HG02852 (cell line): ENCODE data around the gene HCN3.

ENCODE experiments used
- ATAC-seq: cut with Tn5 transposase; IDR thresholded peaks from one replicate; pipeline ENCODE4 v1.9.1; 2021; ENCODE audit warnings: mild to moderate bottlenecking, moderate library complexity; ENCODE audit not compliant: unreplicated experiment

HCN3 gene

GRCh38 chr1:155308493-155309422 lies 31.5 kb downstream of the HCN3 start, which contains the start of gene FDPS:
Gene FDPS (plus strand): TSS chr1:155308866. CDS start chr1:155309790, 924 bp downstream.
- peak; percentile 94 for ATAC-seq

DNA sequence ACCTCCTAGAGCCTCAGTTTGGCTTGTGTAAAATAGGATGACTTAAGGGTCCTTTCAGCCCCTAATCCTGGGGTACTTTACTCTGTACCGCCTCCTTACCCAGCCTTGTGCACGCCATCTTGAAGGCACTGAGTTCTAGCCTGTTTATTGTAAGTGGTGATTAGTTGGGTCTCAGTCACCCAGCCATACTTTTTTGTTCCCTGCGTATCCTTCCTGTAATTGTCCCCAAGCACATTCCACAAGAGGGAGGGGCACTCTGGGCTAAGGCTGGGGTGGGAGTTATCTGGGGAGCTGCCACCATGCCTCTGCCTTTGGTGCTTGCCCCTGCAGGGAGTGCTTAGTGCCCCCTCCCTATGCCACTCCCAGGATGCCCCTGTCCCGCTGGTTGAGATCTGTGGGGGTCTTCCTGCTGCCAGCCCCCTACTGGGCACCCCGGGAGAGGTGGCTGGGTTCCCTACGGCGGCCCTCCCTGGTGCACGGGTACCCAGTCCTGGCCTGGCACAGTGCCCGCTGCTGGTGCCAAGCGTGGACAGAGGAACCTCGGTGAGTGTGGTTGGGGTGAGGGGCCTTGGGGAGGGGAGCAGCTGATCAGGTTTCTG lies 32.3 kb downstream of the HCN3 start:
- ATAC-seq: no peak

- ATAC-seq: no peak
Observed at GRCh38 chr1:155313261-155313660, 36.0 kb downstream of the HCN3 start.

- no peak for ATAC-seq
Observed at GRCh38 chr1:155316922-155317321, 39.7 kb downstream of the HCN3 start.

DNA sequence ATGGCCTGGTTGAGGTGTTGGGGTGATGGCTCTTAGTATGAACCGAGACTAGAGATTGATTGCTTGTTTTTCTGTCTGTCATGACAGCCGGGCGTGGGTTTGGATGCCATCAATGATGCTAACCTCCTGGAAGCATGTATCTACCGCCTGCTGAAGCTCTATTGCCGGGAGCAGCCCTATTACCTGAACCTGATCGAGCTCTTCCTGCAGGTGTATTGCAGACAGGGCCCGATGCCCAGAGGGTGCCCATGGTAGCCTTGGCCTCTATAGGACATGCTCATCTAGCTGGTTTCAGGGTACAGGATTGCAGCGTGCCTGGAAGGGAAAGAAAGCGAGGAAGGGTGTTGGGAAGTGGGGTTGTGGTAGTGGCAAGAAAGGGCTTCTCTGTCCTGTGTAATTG lies 40.8 kb downstream of the HCN3 start:
- ATAC-seq: no peak

- ATAC-seq: no peak
Observed at GRCh38 chr1:155319536-155319935, 42.3 kb downstream of the HCN3 start.

GRCh38 chr1:155320252-155320651 lies 43.0 kb downstream of the HCN3 start:
- ATAC-seq: no peak

DNA sequence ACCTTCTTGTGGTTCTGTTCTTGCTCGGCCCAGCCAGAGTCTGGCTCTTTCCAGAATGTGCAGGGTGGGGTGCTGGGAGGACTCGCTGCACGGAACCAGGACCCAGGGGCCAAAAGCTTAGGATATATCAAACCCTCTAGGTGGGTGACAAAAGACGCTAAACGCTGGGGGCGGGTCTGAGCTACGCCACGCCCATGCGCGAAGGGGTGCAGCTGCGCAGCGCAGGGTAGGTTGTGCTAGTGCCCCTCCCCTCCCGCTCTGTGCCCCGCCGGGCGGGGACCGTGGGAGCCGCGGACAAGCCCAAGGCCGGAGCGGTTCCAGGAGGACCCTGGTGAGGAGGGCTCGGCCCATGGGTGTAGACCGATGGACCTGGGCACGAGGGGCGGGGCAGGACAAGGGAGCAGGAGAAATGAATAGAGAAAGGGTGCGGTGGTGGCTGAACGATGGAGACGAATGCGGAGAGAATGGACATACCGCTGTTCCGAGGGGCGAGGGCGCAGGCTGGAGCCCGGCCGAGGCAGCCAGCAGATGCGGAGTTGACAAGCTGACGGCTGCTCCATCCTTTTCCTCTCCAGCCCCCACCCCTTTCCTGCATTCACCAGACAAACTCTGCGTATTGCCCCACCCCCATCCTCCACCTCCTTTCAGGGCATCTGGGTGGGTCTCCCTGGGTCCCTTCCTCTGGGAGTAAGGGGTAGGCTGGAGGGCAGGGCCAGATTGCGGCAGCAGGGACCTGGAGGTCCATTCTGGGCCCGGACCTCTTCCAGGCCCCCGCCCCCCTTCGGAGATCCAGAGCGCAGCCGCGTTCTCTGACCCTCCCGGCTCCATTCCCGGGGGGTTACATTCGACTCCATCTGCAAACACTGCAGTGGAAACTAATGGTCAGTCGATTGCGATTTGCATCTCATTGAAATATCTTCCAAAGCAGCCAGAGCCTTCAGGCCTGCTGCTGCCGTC lies 43.7 kb downstream of the HCN3 start, which contains the start of gene RUSC1:
Gene RUSC1, plus strand, starts transcription at position 234 of the 957 bp plus-strand sequence. CDS start 880 bp downstream, outside the sequence.
- ATAC-seq: no peak

- ATAC-seq: no peak
Observed at GRCh38 chr1:155321639-155322503, 44.6 kb downstream of the HCN3 start.

GRCh38 chr1:155322571-155322952 lies 45.3 kb downstream of the HCN3 start:
- no peak for ATAC-seq

- ATAC-seq: peak; percentile 44
Observed at GRCh38 chr1:155322953-155323728, 45.9 kb downstream of the HCN3 start.

DNA sequence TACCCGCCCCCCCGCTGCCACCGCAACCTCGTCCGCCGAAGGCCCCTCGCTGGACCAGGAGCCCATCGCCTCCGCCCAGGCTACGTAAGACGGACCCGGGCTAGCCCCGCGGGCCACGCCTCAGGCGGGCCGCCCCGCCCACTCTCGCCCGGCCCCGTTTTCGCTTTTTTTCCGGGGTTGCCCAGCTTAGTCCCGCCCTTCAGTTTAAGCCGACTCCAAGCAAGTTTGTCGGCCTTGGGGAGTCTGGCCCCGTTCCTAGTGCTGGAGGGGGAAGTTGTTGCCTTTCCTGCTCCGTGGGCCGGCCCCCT lies 46.4 kb downstream of the HCN3 start:
- peak; percentile 45 for ATAC-seq

- peak; percentile 59 for ATAC-seq
Observed at GRCh38 chr1:155324037-155324716, 46.9 kb downstream of the HCN3 start.

DNA sequence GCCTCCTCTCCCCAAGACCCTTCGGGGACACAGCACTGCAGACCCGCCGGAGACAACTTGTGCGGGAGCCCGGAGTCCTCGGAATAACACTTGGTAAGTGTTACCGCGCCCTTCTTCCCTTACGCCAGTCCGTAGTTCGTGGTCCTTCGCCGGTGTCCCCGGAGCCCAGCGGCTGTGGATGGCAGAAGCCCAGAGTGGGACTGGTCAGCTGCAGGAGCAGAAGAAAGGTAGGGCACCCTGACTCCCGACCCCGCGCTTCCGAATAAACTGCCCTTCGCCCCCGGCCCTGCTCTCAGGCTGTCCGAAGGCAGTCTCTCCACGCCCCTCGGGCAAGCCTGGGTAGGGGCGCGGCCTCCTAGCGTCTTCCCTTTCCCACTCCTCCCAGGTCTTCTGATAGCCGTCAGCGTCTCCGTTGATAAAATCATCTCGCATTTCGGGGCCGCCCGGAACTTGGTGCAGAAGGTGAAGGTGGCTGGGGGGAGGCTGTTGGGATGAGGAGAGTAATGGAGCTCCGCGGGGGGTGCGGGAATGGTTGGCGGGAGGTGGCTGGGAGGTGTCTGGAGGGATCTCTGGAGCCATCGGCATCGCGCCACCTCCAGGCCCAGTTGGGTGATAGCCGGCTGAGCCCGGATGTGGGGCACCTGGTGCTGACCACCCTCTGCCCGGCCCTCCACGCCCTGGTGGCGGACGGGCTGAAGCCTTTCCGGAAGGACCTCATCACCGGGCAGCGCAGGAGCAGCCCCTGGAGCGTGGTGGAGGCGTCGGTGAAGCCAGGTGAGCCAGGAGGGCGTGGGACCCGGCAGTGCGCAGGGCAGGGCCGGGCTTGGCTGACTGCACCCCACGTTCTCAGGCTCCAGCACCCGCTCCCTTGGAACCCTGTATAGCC lies 47.7 kb downstream of the HCN3 start:
- no peak for ATAC-seq

DNA sequence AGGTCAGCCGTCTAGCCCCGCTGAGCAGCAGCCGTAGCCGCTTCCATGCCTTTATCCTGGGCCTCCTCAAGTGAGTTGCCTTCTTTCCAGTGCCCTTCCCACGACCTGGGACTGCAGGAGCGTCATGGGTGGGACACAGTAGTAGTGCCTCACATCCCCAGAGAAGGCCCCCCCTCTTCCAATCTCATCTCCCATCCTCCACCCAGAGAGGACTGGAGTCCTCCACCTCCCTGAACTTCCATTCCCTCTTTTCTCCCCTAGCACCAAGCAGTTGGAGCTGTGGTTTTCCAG lies 48.3 kb downstream of the HCN3 start:
- no peak for ATAC-seq

GRCh38 chr1:155326020-155326526 lies 48.8 kb downstream of the HCN3 start:
- no peak for ATAC-seq

- ATAC-seq: no peak
Observed at GRCh38 chr1:155326631-155327037, 49.4 kb downstream of the HCN3 start.

- no peak for ATAC-seq
Observed at GRCh38 chr1:155327981-155328380, 50.7 kb downstream of the HCN3 start.
